Adrenal gland (tissue), 12 donors: Measurements from ENCODE around the gene ABCC3. TPM values are rescaled to one million over a fixed set of nuclear protein-coding genes. Genes with fewer than 3 reads are reported as not detected.

ENCODE experiments used
- DNase-seq, 7 donors: peaks; one replicate each; pipeline ENCODE4 v3.0.0-alpha.2; 2019 to 2020
- H3K27ac ChIP-seq, 5 donors: fragments of 200-600 bp; sonication (generic) in 4 of 5; 1 replicate in 3 of 5; 2 replicates in 2 of 5; pipeline versions ENCODE4 v1.5.1 to v1.8.0; 2016 to 2020; ENCODE audit warnings: mild to moderate bottlenecking in 1 of 5
- H3K27me3 ChIP-seq: fragments of 200-600 bp; 2 replicates; pipeline ENCODE4 v1.8.0; 2021
- H3K36me3 ChIP-seq, 2 donors: fragments of 200-600 bp; replicated peaks in 1 of 2; 1 replicate in 1 of 2; 2 replicates in 1 of 2; pipeline versions ENCODE4 v1.5.1 to v1.8.0; 2018 to 2022
- H3K4me1 ChIP-seq, 2 donors: fragments of 200-600 bp; replicated peaks in 1 of 2; 1 replicate in 1 of 2; 2 replicates in 1 of 2; pipeline versions ENCODE4 v1.5.1 to v1.8.0; 2018 to 2021
- H3K4me3 ChIP-seq, 4 donors: fragments of 200-600 bp; sonication (generic) in 3 of 4; one replicate each; pipeline ENCODE4 v1.5.1; 2016 to 2018
- H3K9me3 ChIP-seq, 3 donors: fragments of 200-600 bp; sonication (generic) in 1 of 3; replicated peaks in 1 of 3; 1 replicate in 2 of 3; 2 replicates in 1 of 3; pipeline versions ENCODE4 v1.5.1 to v1.8.0; 2016 to 2021
- POLR2A ChIP-seq, 2 donors: fragments of 450-650 bp; IDR thresholded peaks; one replicate each; pipeline ENCODE4 v1.6.1; 2017; ENCODE audit warnings: antibody characterized with exemption in 2 of 2, mild to moderate bottlenecking in 2 of 2, moderate library complexity in 1 of 2
- WGBS, 4 donors: extraction: QIAGEN DNeasy Blood & Tissue Kit in 2 of 4; methylation state at CpG; one replicate each; pipeline versions ENCODE4 v1.1.5 to v1.1.7; 2013 to 2017; 5-methylcytosine and 5-hydroxymethylcytosine counted together
- intact Hi-C, 2 donors: fragments of 100-400 bp; cut with DNase I; formaldehyde crosslinking; loops; one replicate each; pipeline versions ENCODE4 v1.14.1 to v1.15.0; 2022 to 2023
- polyA plus RNA-seq, 3 donors: library from polyadenylated mRNA; stranded (reverse); fragments of 200-250 nt in 2 of 3; fragments of 350-450 nt in 1 of 3; fragmentation: Illumina TruSeq in 1 of 3; extraction: RNeasy Lipid Tissue Mini Kit (QIAGEN cat#74804) in 1 of 3; gene quantifications; one replicate each; pipeline ENCODE4 v1.2.3, GENCODE V29; 2013 to 2014
- total RNA-seq, 9 donors: library from RNA; depleted of rRNA in 4 of 9; stranded (reverse); fragments of >200 nt in 4 of 9; fragments of 120-200 nt in 1 of 9; fragmentation: NEBNext Ultra II Directional in 1 of 9; extraction: Animal tissue kit (Norgen Biotek cat#: 25700) in 1 of 9; gene quantifications; one replicate each; pipeline versions ENCODE4 v1.1.0 to v1.2.4, GENCODE V29; 2013 to 2023
- TF ChIP-seq, protein P1 (sequence below), 6 experiments: fragments of 450-650 bp in 4 of 6; fragments of 200-600 bp in 2 of 6; sonication (generic) in 1 of 6; IDR thresholded peaks; 1 replicate in 5 of 6; 2 replicates in 1 of 6; pipeline versions ENCODE4 v1.5.1 to v1.8.0; 2016 to 2021; ENCODE audit warnings: antibody characterized with exemption in 6 of 6, mild to moderate bottlenecking in 2 of 6, moderate library complexity in 1 of 6
- donor health status: healthy with polysubstance abuse.
- donor health status: Bipolar disorder and iron deficiency.
- donor health status: DM: yes; HTN: yes; CAD: no.
- donor health status: DM: no; HTN: no; CAD: no.
- donor health status: DM: no; HTN: no; CAD: no.
- donor health status: DM: yes; HTN: yes; CAD: no.

ABCC3 gene
- total and polyA plus RNA-seq, 12 donors: 7.2 to 448 (median 262) TPM

GRCh38 chr17:50657627-50658026, 22.9 kb downstream of the ABCC3 start:
- Histone ChIP-seq H3K9me3 (no peaks in the 10 kb centered on the region), H3K36me3 (no peaks in the 10 kb centered on the region), H3K4me1 (peaks cover 45 to 47% of the 10 kb centered on the region in 2 donors), H3K27me3 (no peaks in the 10 kb centered on the region), H3K4me3 (no peak overlapping the region), H3K27ac (no peak overlapping the region)
- intact Hi-C loops: no loop called here
- no peak for TF ChIP-seq POLR2A (IDR thresholded peaks at IDR 0.05)
- TF ChIP-seq, protein P1, sequence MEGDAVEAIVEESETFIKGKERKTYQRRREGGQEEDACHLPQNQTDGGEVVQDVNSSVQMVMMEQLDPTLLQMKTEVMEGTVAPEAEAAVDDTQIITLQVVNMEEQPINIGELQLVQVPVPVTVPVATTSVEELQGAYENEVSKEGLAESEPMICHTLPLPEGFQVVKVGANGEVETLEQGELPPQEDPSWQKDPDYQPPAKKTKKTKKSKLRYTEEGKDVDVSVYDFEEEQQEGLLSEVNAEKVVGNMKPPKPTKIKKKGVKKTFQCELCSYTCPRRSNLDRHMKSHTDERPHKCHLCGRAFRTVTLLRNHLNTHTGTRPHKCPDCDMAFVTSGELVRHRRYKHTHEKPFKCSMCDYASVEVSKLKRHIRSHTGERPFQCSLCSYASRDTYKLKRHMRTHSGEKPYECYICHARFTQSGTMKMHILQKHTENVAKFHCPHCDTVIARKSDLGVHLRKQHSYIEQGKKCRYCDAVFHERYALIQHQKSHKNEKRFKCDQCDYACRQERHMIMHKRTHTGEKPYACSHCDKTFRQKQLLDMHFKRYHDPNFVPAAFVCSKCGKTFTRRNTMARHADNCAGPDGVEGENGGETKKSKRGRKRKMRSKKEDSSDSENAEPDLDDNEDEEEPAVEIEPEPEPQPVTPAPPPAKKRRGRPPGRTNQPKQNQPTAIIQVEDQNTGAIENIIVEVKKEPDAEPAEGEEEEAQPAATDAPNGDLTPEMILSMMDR (IDR thresholded peaks at IDR 0.05): no peak
- no peak for DNase-seq
- 90 to 96% (median 93%) methylated on average over 6 to 7 of the region's 7 CpGs for WGBS, 4 donors

DNA sequence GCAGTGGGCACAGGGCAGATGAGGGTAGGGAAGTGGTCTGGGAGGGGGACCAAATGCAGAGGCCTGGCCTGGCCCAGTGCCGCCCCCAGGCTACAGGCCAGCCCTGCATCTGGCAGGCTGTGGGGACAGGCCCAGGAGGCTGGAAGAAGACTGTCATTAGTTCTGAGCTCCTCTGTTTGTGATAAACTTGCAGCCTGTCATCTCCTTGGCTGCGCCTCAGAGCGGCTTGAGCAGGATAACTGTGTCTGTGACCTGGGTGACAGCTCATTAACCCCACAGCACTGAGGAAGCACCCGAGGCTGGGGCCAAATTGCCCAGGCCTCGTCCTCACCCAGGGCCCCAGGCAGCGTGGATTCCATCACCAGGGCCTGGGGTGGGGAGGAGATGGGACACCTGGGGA, 23.9 kb downstream of the ABCC3 start:
- peak overlapping the region in 4 of 5 donors; percentile 28 to 96 (median 78) for H3K27ac ChIP-seq
- DNase-seq: peak in 4 of 7 donors; percentile 55 to 79 (median 68)
- TF ChIP-seq POLR2A (IDR thresholded peaks at IDR 0.05): no peak
- TF ChIP-seq, protein P1 (IDR thresholded peaks at IDR 0.05): no peak
- no peak overlapping the region for H3K4me3 ChIP-seq
- WGBS, 4 donors: 20 to 55% (median 55%) methylated on average over 1 to 6 of the region's 6 CpGs
- no peaks in the 10 kb centered on the region for H3K9me3 ChIP-seq
- H3K27me3 ChIP-seq: no peaks in the 10 kb centered on the region
- no peaks in the 10 kb centered on the region for H3K36me3 ChIP-seq
- intact Hi-C loops: no loop called here
- H3K4me1 ChIP-seq: peaks cover 46 to 52% of the 10 kb centered on the region in 2 donors

DNA sequence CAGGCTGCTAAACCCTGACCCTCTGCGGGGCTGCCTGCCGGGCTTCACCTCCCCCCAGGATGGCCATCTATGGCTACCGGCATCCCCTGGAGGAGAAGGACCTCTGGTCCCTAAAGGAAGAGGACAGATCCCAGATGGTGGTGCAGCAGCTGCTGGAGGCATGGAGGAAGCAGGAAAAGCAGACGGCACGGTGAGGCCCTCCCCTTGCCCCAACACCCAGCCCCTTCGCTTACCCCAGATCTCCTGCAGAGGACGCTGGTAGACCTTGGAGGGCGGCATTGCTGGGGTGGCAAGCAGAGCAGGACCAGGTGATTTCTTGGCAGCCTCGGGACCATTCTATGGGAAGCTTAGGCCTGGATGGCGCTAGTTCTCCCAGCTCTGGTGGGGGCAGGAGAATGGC, 24.5 kb downstream of the ABCC3 start:
- TF ChIP-seq, protein P1 (IDR thresholded peaks at IDR 0.05): no peak
- no peak for TF ChIP-seq POLR2A (IDR thresholded peaks at IDR 0.05)
- intact Hi-C loops: no loop called here
- WGBS, 4 donors: 85 to 90% (median 87%) methylated on average over 2 to 10 of the region's 10 CpGs

DNA sequence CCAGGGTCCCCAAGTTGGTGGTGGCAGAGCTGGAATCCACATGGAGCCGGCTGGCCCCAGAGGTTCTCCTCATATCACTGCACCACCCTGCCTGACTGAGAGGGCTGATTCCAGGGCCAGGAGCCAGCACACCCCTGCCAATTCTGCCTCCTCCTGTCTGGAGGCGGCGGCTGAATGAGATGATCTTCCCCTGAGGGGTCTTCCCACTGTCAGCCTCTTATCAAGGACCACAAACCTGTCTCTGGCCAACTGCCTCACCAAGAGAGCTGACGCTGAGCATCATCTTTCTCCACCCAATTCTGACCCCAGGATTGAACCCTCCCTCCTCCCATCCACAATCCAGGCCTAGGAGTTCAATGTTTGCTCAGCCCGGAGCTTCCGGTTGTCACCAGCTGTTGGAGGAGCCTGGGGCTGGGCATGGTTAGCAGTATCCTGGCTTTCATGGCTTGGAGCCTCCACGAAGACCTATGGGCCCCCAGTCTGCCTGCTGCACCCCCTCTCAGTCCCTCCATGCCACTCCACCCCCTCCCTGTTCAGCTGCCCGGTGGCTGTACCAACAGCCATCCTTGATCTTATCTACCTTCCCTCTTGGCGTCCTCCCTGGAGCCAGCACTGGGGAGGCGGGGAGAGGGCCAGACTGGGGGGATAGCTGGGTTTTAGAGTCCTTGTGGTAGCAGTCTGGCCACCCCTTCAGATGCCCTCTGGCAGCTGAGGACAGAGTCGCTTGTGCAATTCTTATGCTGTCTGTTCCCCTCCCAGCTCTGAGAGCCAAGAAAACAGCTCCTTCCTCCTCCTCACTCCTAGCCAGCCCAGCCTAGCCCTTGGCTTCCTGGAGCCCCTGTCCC, 25.6 kb downstream of the ABCC3 start:
- Histone ChIP-seq H3K36me3 (no peaks in the 10 kb centered on the region), H3K4me3 (no peak overlapping the region), H3K9me3 (no peaks in the 10 kb centered on the region), H3K27ac (peak overlapping the region; percentile 70 to 96 (median 87)), H3K27me3 (no peaks in the 10 kb centered on the region), H3K4me1 (peaks cover 45 to 54% of the 10 kb centered on the region in 2 donors)
- 15 to 34% (median 31%) methylated on average over 5 to 11 of the region's 11 CpGs for WGBS, 4 donors
- intact Hi-C loops: no loop called here
- DNase-seq: peak in 6 of 7 donors; percentile 63 to 85 (median 80)
- peak in 1 of 2 donors; percentile 12 for TF ChIP-seq POLR2A (IDR thresholded peaks at IDR 0.05)
- TF ChIP-seq, protein P1 (IDR thresholded peaks at IDR 0.05): no peak

More for the DNA sequence above, 24.5 kb downstream of the ABCC3 start:
- Histone ChIP-seq H3K4me1 (peaks cover 45 to 54% of the 10 kb centered on the region in 2 donors), H3K27ac (peak overlapping the region; percentile 70 to 96 (median 87)), H3K9me3 (no peaks in the 10 kb centered on the region), H3K36me3 (no peaks in the 10 kb centered on the region), H3K27me3 (no peaks in the 10 kb centered on the region), H3K4me3 (no peak overlapping the region)
- no peak for DNase-seq
